ENCODE data around the gene RAB12. TPM values are rescaled to one million over a fixed set of nuclear protein-coding genes. Genes with fewer than 3 reads are reported as not detected.
A peak's percentile ranks its signal among the peaks of the same experiment; 100 is the strongest.

RAB12 gene
- total RNA-seq, 1 experiment from 2014 or later = 51.3 TPM

DNA sequence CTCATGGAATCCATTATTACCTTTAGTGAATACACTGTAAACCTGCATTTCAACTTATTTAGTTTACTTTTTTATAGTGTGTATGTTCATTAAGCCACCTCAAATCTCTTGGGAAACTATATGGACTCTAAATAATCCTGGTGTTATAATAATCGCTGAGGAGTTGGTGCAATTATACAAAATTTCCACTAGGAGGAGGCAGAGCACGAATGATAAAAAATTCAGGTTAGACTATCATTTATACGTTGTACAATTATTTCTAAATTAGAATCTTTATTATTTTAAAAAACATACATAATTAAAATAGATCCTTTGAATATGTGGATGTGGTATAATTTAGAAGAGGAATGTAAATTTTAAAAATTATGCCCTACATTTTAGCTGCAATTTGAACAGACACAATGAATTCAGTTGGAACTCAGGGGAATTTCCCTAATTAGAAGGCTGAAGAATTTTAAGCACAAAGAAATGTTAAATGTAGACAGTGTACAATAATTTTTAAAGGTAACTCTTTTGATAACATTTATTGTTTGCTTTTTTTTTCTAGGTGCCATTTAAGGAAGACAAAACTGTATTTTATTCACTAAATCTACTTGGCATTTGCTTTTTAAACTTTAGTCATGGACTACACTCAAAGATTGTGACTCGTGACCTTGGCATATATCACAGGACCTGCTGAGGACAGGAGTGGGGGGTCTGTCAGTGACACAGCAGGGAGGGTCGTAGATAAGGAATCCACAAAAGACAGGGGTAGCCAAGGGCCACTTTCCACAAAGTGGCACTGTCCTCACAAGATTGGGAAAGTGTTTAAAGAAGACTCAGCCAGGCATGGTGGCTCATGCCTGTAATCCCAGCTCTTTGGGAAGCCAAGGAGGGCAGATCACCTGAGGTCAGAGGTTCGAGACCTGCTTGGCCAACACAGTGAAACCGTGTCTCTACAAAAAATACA, 45.5 kb downstream of the RAB12 start:
- H2BK12ac ChIP-seq (ENCODE audit: insufficient read length, low read depth, low read length) = no peak overlapping the region
- Mint-ChIP-seq H3K36me3 (ENCODE audit: insufficient read depth in 1 of 3, low read depth in 3 of 3) (peaks cover 0 to 6% (median 4%) of the 10 kb centered on the region in 3 experiments; a peak in 4 of 7 replicates), H3K4me1 (peaks cover 16 to 19% of the 10 kb centered on the region in 2 experiments), H3K27ac (peak overlapping the region in 2 of 3 experiments; percentile 75 to 79; a peak in 4 of 7 replicates), H3K27me3 (ENCODE audit: low read depth) (no peaks in the 10 kb centered on the region; the same call in 1 of the 2 replicates), H3K4me3 (no peak overlapping the region), H3K9me3 (peaks cover 13% of the 10 kb centered on the region in 2 experiments)
- H3K23me2 ChIP-seq (ENCODE audit: insufficient read length, low read depth, low read length, poor library complexity, severe bottlenecking) = no peaks in the 10 kb centered on the region
- H3K18ac ChIP-seq (ENCODE audit: insufficient read length, low read depth, low read length) = no peak overlapping the region
- no peaks in the 10 kb centered on the region for H4K20me1 ChIP-seq (ENCODE audit: control insufficient read depth, insufficient read depth, insufficient read length)
- H3K23ac ChIP-seq (ENCODE audit: insufficient read length, low read depth, low read length) = no peak overlapping the region
- no peak overlapping the region for H2AFZ ChIP-seq (ENCODE audit: low read length)
- no peak overlapping the region for H2BK120ac ChIP-seq (ENCODE audit: low read depth, low read length, poor library complexity, severe bottlenecking)
- no peaks in the 10 kb centered on the region for H3K9me3 ChIP-seq (ENCODE audit: control insufficient read depth, low read depth, low read length)
- H3K9ac ChIP-seq (ENCODE audit: extremely low read depth, insufficient read length, low read length) = no peak overlapping the region
- no peaks in the 10 kb centered on the region for H3K79me2 ChIP-seq (ENCODE audit: insufficient read depth, low read length)
- H2BK5ac ChIP-seq (ENCODE audit: insufficient read length, low read length) = no peak overlapping the region
- no CpG with 5 or more reads among the region's 7 CpGs for WGBS (ENCODE audit: extremely low coverage, insufficient read length, low lambda C conversion rate)
- no peak overlapping the region for H2BK20ac ChIP-seq (ENCODE audit: low read depth, low read length, poor library complexity, severe bottlenecking)
- H3K4me2 ChIP-seq (ENCODE audit: insufficient read depth, insufficient read length, low read length) = no peak overlapping the region
- H3K79me1 ChIP-seq (ENCODE audit: insufficient read depth, low read depth, low read length, poor library complexity, severe bottlenecking) = no peaks in the 10 kb centered on the region
- H4K91ac ChIP-seq (ENCODE audit: insufficient read length, low read depth, low read length) = no peak overlapping the region
- H3K4ac ChIP-seq (ENCODE audit: low read depth, low read length) = no peak overlapping the region
- H2BK15ac ChIP-seq (ENCODE audit: low read depth, low read length) = no peak overlapping the region
- H2AK5ac ChIP-seq (ENCODE audit: insufficient read length, low read length) = no peak overlapping the region
- H4K8ac ChIP-seq (replicated peaks; ENCODE audit: insufficient read length, low read depth, low read length) = no peak overlapping the region
- H3K27me3 ChIP-seq (ENCODE audit: insufficient read depth, low read length) = no peaks in the 10 kb centered on the region
- H3T11ph ChIP-seq (ENCODE audit: low read length) = no peak overlapping the region
- no peak overlapping the region for H3K56ac ChIP-seq (ENCODE audit: insufficient read length, low read depth, low read length)
- DNase-seq = no peak
- H3K27ac ChIP-seq (ENCODE audit: insufficient read length, low read depth, low read length) = no peak overlapping the region
- TF ChIP-seq, protein P1, sequence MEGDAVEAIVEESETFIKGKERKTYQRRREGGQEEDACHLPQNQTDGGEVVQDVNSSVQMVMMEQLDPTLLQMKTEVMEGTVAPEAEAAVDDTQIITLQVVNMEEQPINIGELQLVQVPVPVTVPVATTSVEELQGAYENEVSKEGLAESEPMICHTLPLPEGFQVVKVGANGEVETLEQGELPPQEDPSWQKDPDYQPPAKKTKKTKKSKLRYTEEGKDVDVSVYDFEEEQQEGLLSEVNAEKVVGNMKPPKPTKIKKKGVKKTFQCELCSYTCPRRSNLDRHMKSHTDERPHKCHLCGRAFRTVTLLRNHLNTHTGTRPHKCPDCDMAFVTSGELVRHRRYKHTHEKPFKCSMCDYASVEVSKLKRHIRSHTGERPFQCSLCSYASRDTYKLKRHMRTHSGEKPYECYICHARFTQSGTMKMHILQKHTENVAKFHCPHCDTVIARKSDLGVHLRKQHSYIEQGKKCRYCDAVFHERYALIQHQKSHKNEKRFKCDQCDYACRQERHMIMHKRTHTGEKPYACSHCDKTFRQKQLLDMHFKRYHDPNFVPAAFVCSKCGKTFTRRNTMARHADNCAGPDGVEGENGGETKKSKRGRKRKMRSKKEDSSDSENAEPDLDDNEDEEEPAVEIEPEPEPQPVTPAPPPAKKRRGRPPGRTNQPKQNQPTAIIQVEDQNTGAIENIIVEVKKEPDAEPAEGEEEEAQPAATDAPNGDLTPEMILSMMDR (conservative IDR thresholded peaks at IDR 0.05) = peak; percentile 87
- no peak overlapping the region for H3K14ac ChIP-seq (ENCODE audit: insufficient read depth, low read length)
- no peaks in the 10 kb centered on the region for H3K4me1 ChIP-seq (ENCODE audit: insufficient read depth, low read length)
- no peak overlapping the region for H4K5ac ChIP-seq (ENCODE audit: insufficient read length, low read depth, low read length)
